GM15510 (cell line): ENCODE data around the gene GRIA4.

Experiments
- POLR2A ChIP-seq: IDR thresholded peaks from 3 replicates; pipeline ENCODE4 v1.6.1; 2011; ENCODE audit warnings: borderline replicate concordance; ENCODE audit not compliant: insufficient read length; ENCODE audit errors: extremely low read depth

GRIA4 gene

DNA sequence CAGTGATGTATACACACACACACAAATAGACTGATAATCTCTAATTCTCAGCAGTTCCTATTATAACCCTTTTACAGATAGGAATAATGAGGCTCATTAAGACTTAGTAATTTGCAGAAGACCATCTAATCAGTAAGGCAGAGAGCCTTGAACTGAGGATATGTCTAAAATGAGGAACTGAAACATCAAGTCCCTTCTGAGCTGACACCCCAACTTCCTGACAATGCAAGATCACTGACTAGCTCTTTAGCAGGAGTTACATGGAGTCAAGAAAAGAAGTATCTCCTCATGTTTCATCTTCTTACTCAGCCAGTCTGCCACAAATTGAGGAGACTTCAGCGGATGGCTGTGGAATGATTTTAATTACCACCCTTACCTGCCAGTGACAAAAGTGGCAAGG is 219.2 kb downstream of the GRIA4 start:
- TF ChIP-seq POLR2A: no peak

DNA sequence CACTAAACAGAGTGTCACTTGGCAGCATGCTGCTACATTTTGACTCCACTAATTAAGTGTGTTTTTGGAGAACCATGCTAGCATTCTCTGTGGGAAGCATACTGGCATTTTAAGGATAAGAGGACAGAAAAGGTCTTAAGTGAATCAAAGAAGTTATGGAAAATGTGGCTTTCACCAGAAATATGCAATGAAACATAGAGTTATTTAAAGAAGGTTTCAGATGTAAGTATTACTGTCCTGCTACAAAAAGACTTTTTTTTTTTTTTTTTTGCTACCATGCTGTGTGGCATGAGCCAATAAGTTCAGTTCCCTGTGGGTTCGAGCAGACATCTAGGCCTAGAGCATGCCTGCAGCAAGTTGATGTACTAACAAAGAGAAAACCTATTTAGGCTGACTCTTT is 224.6 kb downstream of the GRIA4 start:
- no peak for TF ChIP-seq POLR2A

DNA sequence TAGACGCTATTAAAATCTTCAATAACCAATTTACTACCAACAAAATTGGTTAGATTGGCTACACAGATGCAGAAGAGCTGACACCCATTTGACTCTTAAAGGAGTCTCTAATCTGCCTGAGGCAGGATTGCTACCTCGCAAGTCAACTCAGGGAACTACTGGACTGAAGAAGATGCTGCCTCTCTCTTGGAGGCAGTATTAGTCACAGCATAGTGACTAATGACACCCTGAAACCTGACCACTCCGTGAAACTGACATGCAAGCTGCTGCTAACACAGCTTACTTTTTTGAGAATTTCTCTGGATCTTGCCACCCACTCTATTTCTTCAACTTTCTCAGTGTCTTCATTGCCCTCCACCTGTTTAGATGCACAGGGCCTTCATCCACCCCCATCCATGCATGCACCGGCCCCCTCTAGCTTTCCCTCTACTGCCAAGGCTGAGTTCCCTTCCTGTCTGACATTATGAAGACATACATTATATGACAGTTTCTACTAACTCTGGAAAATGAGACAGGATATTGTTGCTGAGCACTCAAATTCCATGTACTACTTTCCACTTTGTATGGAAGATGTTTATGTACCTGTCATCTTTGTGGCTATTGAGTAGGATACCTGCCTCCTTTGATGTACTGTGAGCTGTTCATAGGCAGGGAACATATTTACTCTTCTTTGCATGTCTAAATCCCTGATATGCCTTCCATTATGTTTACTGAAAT is 229.0 kb downstream of the GRIA4 start:
- TF ChIP-seq POLR2A: no peak

- no peak for TF ChIP-seq POLR2A
Observed at GRCh38 chr11:105840391-105840790, 230.5 kb downstream of the GRIA4 start.

- TF ChIP-seq POLR2A: no peak
Observed at GRCh38 chr11:105852403-105852802, 242.5 kb downstream of the GRIA4 start.

DNA sequence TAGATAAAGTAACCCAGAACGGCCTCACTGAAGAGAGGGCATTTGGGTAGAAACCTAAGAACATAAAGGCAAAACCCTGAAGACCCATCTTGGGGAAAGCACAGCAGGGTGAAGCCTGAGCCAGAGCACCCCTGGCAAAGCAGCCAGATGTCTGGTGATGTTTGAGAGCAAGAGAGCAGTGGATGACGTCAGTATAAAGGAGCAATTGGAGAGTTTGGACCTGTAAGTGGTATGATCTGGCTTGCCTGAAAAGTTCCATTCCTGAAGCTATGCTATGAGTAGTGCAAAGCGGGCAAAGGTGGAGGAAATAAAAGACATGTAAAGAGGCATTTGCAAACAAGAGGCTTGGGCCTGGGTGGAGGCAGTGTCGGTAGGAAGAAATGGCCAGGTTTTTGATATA is 244.4 kb downstream of the GRIA4 start:
- TF ChIP-seq POLR2A: no peak

DNA sequence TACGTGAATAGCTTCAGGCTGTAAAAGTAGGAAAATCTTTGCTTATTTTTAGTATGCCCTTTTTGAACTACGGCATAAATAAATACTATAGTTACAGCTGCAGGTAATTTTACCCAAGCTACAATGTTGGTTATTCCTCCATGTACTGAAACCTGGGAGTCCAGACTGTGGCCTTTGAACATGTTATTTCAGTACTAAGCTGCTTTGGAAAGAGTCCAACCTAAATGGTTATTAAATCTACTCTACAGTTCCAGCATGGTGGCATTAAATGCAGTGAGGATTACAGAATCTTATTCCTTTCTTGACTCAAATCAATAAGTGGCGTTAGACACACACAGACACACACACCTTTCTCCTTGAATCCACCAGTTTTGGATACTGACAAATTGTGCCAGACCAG is 247.1 kb downstream of the GRIA4 start:
- no peak for TF ChIP-seq POLR2A

DNA sequence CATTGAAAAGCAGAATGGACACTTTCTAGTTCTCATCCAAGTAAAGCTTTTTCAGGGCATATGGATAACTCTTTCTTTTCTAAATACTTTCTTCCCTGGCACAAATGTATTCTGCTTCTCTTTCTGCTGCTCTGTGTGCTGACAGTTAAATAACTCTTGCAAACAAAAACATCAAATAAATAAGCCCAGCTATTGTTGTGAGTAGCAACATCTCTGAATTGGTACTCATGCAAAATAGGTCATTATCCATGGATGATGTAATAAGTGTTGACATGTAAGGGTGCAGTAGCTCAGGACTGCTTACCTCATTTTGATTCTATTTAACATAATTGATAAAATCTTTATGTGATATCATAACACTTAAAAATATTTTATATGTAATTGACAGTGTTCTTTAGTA is 247.9 kb downstream of the GRIA4 start:
- no peak for TF ChIP-seq POLR2A

GRCh38 chr11:105858841-105859240 is 249.0 kb downstream of the GRIA4 start:
- TF ChIP-seq POLR2A: no peak

- no peak for TF ChIP-seq POLR2A
Observed at GRCh38 chr11:105860105-105860504, 250.2 kb downstream of the GRIA4 start.

DNA sequence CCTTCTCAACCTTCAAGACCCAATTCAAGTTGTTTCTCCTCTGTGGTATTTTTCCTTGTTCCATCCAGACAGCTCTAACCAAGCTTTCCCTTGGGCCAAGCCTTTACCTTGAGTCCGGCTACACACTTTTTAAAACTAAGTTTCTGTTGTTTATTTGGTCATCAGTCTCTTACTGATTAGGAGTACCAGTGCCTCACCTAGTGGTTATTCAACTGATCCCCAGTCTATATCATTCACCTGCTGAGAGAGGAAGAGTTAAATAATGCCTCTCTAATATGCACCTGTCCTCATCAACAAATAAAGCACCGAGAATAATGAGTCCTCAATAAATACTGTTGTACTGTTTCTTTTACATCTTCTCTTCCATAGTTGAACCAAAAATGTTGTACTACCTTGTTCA is 251.4 kb downstream of the GRIA4 start:
- no peak for TF ChIP-seq POLR2A

DNA sequence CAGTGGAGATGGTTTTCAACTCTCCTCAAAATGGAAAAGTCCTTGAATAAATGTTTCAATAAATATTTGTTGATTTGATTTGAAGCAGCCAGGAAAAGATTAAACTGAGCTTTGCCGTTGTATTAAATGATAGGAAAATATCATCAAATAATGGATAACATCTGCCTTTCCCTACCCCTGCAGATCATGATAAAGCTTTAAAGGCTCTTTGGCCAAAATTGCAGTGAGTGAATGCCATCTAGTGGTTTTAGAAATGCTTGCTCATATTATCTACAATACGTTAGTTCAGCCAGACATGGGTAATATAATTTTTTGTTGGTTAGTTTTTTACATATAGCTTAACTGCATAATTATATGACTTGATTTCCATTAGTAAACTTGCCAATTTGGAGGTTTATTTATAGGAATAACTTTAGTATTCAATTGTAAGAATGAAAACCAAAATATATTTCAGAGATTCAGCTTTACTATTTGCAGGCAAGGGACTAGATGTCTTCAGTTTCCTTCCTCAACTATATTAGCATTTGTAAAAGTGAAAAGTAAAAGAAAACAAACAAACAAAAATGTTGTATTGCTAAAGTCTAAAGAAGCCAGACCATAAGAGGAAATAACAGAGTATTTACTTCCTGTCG is 253.0 kb downstream of the GRIA4 start:
- no peak for TF ChIP-seq POLR2A

DNA sequence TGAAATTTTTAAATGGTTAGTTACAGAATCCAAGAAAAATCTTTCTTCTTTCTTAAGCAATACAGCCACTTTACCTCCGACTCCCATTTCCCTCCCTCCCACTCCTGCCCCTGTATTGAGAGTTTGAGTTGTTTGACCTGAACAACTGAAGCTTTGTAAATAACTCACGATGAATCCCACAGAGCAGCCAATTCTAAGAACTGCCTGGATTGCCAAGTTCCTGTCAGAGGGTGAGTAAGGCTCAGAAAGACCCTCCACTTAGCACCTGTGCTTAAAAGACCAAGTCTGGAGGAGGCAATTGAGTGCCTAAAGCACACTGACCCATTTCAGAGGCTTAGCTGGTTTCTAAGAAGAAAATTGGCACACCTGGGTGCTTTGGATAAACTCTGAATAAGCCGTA is 253.7 kb downstream of the GRIA4 start:
- no peak for TF ChIP-seq POLR2A

DNA sequence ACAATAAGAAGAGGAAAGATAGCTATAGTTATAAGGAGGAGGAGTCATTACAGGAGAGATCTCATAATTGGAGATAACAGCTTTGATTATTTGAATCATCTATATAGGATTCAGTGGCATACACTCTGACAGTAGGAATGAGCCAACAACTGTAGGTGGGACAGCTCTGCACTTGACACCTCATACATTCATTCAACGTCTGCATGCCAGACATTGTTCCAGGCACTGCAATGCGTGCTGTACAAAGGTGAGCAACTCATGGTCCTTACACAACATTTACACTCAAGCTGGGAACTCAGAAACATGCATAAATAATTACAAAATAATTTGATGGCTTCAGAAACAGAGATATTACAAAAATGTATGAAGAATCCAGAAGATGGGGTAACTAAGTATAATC is 257.9 kb downstream of the GRIA4 start:
- no peak for TF ChIP-seq POLR2A

DNA sequence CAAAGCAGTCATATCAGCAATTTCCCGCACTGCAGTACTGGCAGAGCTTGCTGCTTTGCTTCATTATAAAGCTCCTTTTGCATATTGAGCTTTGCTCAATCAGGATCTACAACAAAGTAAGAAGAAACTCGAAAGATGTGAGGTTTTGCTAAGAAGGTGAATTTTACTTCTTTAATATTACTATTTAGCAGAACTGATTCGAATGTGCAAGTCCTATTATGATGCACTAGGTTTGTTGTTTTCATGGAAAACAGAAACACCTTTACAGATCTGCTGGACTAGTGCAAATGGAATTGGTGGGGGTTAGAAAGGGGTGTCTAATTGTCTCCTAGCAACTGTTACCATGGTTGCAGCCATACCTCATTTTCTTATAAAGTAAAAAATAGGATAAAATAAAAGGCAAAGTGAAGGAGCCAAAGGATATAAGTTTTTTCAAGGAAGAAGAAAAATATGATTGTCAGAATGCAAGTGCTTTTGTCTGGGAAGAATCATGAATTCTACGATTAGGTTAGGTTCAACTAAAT is 259.0 kb downstream of the GRIA4 start:
- no peak for TF ChIP-seq POLR2A

- TF ChIP-seq POLR2A: no peak
Observed at GRCh38 chr11:105870516-105871113, 260.7 kb downstream of the GRIA4 start.
